ENCODE data around the gene PIR. TPM values are rescaled to one million over a fixed set of nuclear protein-coding genes. Genes with fewer than 3 reads are reported as not detected.

The PIR gene
- total and polyA plus RNA-seq, 2 donors (not counting 1 experiment from before 2014, with no cell fraction given) = 0.22 TPM; not detected in 1

DNA sequence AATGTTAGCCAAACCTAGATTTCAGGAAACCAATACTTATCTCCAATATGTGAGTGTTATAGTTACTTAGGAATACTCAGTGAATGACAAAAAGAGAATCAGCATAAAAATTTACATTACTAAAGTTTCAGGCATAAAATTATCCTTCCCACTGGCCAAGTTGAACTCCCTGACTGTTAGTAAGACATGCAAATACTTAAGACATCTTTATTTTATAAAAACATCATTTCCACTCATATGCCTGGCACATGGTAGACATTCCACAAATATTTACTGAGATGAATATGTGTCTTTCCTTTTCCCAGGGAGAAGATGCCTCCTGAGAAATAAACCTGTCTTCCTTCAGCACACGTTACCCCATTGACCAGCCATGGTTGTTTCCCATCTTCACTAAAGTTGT is 116.2 kb downstream of the PIR start:
- Histone ChIP-seq H3K79me2 (ENCODE audit: control insufficient read depth, insufficient read depth, low read length) (no peaks in the 10 kb centered on the region), H2AFZ (ENCODE audit: insufficient read depth, low read depth, low read length, poor library complexity, severe bottlenecking) (no peak overlapping the region), H3K4me3 (ENCODE audit: control extremely low read depth in 1 of 5, extremely low read depth in 1 of 5, insufficient read depth in 1 of 5, low read depth in 2 of 5, low read length in 4 of 5) (no peak overlapping the region), H3K9ac (ENCODE audit: low read length) (no peak overlapping the region), H3K27ac (ENCODE audit: low read length in 2 of 2) (no peak overlapping the region), H3K4me2 (replicated peaks; ENCODE audit: low read depth, low read length, poor library complexity, severe bottlenecking) (no peak overlapping the region), H3K27me3 (replicated peaks in 1 of 4; ENCODE audit: control extremely low read depth in 1 of 4, control insufficient read depth in 3 of 4, insufficient read depth in 4 of 4, low read length in 3 of 4) (peaks cover 0 to 3% (median 0%) of the 10 kb centered on the region in 4 experiments), H3K36me3 (replicated peaks in 1 of 2; ENCODE audit: control extremely low read depth in 1 of 2, control insufficient read depth in 1 of 2, extremely low read depth in 1 of 2, insufficient read depth in 2 of 2, low read length in 1 of 2) (no peaks in the 10 kb centered on the region), H3K9me3 (ENCODE audit: control extremely low read depth in 1 of 3, control insufficient read depth in 2 of 3, insufficient read depth in 1 of 3, low read length in 2 of 3) (no peaks in the 10 kb centered on the region), H3K4me1 (ENCODE audit: control insufficient read depth in 2 of 2, insufficient read depth in 2 of 2, low read length in 2 of 2) (no peaks in the 10 kb centered on the region), H4K20me1 (ENCODE audit: control insufficient read depth, insufficient read depth, low read length, poor library complexity, severe bottlenecking) (no peaks in the 10 kb centered on the region)
- intact Hi-C loops (cut with micrococcal nuclease) = no loop called here
- TF ChIP-seq, protein P1, sequence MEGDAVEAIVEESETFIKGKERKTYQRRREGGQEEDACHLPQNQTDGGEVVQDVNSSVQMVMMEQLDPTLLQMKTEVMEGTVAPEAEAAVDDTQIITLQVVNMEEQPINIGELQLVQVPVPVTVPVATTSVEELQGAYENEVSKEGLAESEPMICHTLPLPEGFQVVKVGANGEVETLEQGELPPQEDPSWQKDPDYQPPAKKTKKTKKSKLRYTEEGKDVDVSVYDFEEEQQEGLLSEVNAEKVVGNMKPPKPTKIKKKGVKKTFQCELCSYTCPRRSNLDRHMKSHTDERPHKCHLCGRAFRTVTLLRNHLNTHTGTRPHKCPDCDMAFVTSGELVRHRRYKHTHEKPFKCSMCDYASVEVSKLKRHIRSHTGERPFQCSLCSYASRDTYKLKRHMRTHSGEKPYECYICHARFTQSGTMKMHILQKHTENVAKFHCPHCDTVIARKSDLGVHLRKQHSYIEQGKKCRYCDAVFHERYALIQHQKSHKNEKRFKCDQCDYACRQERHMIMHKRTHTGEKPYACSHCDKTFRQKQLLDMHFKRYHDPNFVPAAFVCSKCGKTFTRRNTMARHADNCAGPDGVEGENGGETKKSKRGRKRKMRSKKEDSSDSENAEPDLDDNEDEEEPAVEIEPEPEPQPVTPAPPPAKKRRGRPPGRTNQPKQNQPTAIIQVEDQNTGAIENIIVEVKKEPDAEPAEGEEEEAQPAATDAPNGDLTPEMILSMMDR (IDR thresholded peaks at IDR 0.05) = no peak
- TF ChIP-seq EZH2 (IDR thresholded peaks at IDR 0.05; ENCODE audit: borderline replicate concordance, insufficient read depth, low read depth, low read length, poor library complexity, severe bottlenecking) = no peak
- H3K27ac Mint-ChIP-seq = no peak overlapping the region
- no peaks in the 10 kb centered on the region for H3K27me3 Mint-ChIP-seq
- no CpG with 5 or more reads among the region's 1 CpG for WGBS (ENCODE audit: insufficient coverage)
- H3K9me3 Mint-ChIP-seq (ENCODE audit: insufficient read depth) = no peaks in the 10 kb centered on the region
- ChIA-PET CTCF (no interaction called here), POLR2A (no interaction called here)
- no peaks in the 10 kb centered on the region for H3K4me1 Mint-ChIP-seq
- H3K4me3 Mint-ChIP-seq = no peak overlapping the region
- DNase-seq (no peak), ATAC-seq (ENCODE audit: low read depth) (no peak)

DNA sequence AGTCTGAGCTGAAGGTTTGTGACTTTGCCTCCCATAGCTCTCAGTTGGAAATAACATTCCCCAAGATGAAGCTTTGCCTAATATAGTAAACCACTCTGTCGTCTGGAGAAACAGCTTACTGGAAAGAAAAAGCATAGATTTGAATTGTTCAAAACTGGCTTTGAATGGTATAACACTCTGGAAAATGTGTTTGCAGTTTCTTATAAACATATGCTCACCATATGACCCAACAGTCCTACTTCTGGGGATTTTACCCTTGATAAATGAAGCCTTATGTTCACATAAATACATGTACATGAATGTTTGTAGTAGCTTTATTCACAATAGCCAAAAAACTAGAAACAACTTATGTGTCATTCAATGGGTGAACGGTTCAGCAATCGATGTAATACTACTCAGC is 119.2 kb downstream of the PIR start:
- ChIA-PET CTCF (interaction anchor here (1.0 kb wide), 1 partner anchor 9 kb away, joined by 3 read pairs; no protein-coding TSS in a partner anchor), POLR2A (no interaction called here)
- H3K4me2 ChIP-seq (replicated peaks; ENCODE audit: low read depth, low read length, poor library complexity, severe bottlenecking) = no peak overlapping the region
- no peaks in the 10 kb centered on the region for H3K79me2 ChIP-seq (ENCODE audit: control insufficient read depth, insufficient read depth, low read length)
- H2AFZ ChIP-seq (ENCODE audit: insufficient read depth, low read depth, low read length, poor library complexity, severe bottlenecking) = no peak overlapping the region
- TF ChIP-seq, protein P1 (IDR thresholded peaks at IDR 0.05) = no peak
- no peak for TF ChIP-seq EZH2 (IDR thresholded peaks at IDR 0.05; ENCODE audit: borderline replicate concordance, insufficient read depth, low read depth, low read length, poor library complexity, severe bottlenecking)
- Mint-ChIP-seq H3K27me3 (peaks cover 3% of the 10 kb centered on the region), H3K4me3 (no peak overlapping the region), H3K4me1 (no peaks in the 10 kb centered on the region), H3K9me3 (ENCODE audit: insufficient read depth) (no peaks in the 10 kb centered on the region), H3K27ac (no peak overlapping the region)
- ATAC-seq (ENCODE audit: low read depth) = no peak
- H3K27me3 ChIP-seq (replicated peaks in 1 of 4; ENCODE audit: control extremely low read depth in 1 of 4, control insufficient read depth in 3 of 4, insufficient read depth in 4 of 4, low read length in 3 of 4) = peaks cover 0 to 3% (median under 1%) of the 10 kb centered on the region in 4 experiments
- no peaks in the 10 kb centered on the region for H4K20me1 ChIP-seq (ENCODE audit: control insufficient read depth, insufficient read depth, low read length, poor library complexity, severe bottlenecking)
- no peak overlapping the region for H3K4me3 ChIP-seq (ENCODE audit: control extremely low read depth in 1 of 5, extremely low read depth in 1 of 5, insufficient read depth in 1 of 5, low read depth in 2 of 5, low read length in 4 of 5)
- no CpG with 5 or more reads among the region's 3 CpGs for whole genome bisulfite sequencing (ENCODE audit: insufficient coverage)
- intact Hi-C loops (cut with micrococcal nuclease) = no loop called here
- H3K4me1 ChIP-seq (ENCODE audit: control insufficient read depth in 2 of 2, insufficient read depth in 2 of 2, low read length in 2 of 2) = no peaks in the 10 kb centered on the region
- no peak overlapping the region for H3K27ac ChIP-seq (ENCODE audit: low read length in 2 of 2)
- H3K9ac ChIP-seq (ENCODE audit: low read length) = no peak overlapping the region
- DNase-seq = no peak
- H3K36me3 ChIP-seq (replicated peaks in 1 of 2; ENCODE audit: control extremely low read depth in 1 of 2, control insufficient read depth in 1 of 2, extremely low read depth in 1 of 2, insufficient read depth in 2 of 2, low read length in 1 of 2) = no peaks in the 10 kb centered on the region
- no peaks in the 10 kb centered on the region for H3K9me3 ChIP-seq (ENCODE audit: control extremely low read depth in 1 of 3, control insufficient read depth in 2 of 3, insufficient read depth in 1 of 3, low read length in 2 of 3)
